ENCODE measurements around the gene TBC1D26. TPM values are rescaled to one million over a fixed set of nuclear protein-coding genes. Genes with fewer than 3 reads are reported as not detected.
A peak's percentile ranks its signal among the peaks of the same experiment; 100 is the strongest.
"Not testable (repeated sequence)": the region's sequence is repeated elsewhere in the genome, so short reads cannot be mapped to it uniquely, and the experiment has no call there.

Gene TBC1D26
- polyA plus RNA-seq (2013, experiment 1 of 2; ENCODE audit: insufficient read length): not detected
- polyA plus RNA-seq (2013, experiment 2 of 2; ENCODE audit: insufficient read length): not detected

DNA sequence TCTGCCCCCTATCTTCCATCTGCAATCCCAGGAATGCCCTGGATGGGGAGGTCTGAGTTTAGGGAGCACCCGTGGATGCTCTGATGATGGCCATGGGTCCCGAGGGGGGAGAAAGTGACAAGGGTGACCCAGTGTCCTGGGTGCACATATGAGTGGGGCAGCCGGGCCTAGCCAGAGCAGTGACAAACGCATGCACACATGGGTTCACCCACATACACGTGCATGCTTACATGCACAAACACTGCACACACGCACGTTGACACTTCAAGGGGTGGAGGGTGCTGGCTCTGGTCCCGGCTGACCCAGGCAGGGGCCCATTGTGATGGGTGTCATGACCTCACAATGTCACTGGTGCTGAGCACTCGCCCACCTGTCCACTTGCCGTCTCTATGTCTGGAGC is at the start of gene TBC1D26:
TSS of gene TBC1D26 (plus strand) at position 384 of the 400 bp plus-strand sequence. CDS start 3,066 bp downstream, outside the sequence.
- DNase-seq: not testable (repeated sequence)

DNA sequence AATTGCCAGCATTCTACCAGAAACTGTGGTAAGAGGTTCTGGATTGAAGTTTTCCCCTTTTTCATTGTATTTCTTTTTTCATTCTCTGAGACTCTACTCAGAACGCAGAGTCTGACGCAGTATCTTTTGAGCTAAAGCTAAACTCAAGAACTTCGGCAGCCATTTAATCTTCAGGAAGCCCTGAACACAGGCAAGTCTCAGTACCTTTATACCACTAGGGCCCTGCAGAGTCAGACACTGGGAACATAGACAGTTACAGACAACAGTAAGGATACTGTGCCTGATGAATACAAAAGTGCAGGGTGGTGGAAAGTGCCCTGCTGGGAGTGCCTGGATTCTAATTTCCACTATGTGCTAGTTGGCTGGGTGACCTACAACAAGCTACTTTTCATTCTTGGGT is 48.9 kb upstream of the TBC1D26 start:
- not testable (repeated sequence) for DNase-seq

DNA sequence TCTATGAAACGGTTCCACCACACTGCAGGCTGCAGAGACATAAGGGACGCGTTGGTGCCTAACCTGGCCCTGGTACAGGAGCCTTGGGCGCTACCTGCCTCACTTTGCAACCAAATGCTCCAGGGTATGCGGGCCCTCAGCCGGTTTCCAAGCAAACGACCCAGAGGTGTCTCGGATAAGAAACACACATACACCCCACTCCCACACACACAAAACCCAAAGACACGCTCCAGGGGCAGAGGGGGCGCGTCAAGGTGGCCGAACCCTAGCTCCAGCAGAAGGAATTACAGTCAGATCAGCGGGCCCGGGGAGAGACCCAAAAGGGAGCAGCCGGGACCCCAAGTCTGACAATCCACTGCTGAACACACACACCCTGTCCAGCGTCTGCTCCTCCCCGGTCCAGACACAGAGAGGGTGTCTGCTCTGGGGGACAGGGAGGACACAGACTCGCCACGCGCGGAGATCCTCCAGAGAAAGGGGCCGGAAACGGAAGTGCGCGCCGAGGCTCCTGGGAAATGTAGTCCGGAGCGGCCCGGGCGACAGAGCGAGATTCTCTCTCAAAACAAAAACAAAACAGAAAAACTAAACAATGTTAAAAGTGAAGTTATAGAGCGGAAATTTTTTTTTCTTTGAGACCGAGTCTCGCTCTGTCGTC is 48.1 kb upstream of the TBC1D26 start, which contains the start of gene TRIM16:
TSS of gene TRIM16 (minus strand) at position 488 of the 655 bp plus-strand sequence. CDS start 32,702 bp downstream, outside the sequence.
- peak; percentile 56 for DNase-seq

DNA sequence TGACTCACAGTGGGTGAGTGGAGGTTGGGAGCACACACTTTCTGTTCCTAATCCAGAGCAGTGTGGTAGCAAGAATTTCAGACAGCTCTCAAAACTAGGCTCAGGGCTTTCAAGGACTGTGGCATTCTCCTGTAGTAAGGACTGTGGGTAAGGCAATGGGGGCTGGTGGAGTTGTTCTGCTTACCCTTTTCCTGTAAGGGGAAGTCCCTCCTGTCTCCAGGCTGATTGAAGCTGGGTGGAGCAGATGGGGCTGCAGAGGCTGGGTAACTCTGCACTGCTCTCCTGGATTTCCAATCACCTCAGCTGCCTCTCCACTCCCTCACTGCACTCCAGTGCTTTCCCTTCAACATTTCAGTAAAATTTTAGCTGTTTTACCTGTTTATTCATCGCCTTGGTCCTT is 44.6 kb upstream of the TBC1D26 start:
- not testable (repeated sequence) for DNase-seq

DNA sequence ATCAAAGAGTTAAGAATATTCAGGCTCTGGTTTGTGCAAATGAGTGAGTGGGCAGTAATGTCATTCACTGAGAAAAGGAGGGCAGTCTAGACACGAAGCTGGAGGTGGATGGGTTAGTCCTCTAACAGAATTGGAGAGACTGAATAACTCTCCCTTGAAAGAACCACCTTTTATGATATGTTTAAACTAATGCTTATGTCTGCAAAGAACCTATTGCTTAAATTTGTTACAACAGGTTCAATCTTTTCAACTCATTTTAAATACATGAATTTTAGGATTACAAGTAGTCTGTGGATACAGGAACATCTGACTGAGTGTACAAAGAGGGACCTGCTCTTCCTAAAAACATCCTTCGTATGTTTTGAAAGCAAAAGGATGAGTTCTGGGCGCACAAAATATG is 33.1 kb upstream of the TBC1D26 start:
- DNase-seq: not testable (repeated sequence)

DNA sequence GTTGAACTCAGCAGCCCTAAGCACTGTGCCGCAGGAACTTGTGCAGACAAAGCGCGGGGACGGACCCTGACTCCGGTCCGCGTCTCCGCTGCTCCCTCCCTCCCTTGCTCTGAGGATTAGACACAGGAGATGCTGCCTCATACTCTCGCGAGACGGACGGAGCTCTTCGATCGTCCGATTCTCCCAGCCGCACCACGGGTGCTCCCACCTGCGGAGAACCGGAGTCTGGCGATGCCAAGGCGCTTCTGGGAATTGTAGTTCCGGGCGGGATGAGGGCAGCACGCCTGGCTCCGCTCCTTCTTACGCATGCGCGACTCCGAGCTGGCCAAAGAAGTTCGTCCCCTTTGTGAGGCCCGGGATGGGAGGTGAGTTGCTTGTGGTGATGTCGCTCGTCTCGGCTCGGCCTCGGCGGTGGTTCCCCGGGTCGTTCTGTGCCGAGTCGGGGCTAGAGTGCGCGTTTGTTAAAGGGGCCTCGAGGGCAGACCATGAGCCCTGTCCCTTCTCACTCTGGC is 32.6 kb upstream of the TBC1D26 start, which contains the start of gene ZNF286A:
TSS of gene ZNF286A (plus strand) at position 340 of the 512 bp plus-strand sequence. CDS start 578 bp downstream, outside the sequence.
- peak; percentile 99 for DNase-seq

DNA sequence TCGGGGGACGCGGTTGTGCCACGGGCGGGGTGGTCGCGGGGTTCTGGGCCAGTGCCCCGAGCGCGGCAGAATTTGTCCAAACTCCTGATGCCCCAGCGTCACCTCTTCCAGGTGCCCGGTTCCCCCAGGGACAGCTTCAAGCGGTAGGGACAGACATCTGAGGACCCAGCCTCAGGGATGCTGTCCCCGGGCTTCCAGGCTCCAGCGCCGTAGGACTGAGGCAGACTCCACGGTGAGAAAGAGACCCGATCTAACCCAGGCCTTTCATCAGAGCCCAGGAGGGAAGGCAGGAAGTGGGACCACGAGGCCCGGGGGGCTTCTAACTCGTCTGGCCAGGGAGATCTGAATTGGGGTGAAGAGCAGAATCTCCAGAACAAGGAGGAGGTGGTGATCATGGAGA is 32.1 kb upstream of the TBC1D26 start:
- DNase-seq: not testable (repeated sequence)

DNA sequence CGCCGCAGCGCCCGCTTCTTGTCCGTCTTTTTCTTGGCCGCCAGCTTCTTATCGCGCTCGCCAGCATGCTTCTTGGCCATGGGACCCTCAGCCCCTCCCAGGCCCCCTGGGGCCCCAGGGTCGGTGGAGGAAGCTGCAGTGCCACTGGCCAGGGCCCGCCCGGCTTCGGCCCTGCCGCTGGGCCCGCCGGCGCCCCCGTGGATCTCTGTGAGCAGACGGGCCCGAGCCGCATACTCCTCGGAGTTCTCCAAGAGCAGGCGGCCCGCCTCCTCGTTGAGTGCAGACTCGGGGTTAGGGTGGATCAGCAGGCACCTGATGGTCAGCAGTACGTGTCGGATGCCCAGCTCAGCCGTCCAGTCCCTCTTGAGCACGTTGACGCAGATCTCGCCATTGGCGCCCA is 27.8 kb upstream of the TBC1D26 start:
- DNase-seq: not testable (repeated sequence)

DNA sequence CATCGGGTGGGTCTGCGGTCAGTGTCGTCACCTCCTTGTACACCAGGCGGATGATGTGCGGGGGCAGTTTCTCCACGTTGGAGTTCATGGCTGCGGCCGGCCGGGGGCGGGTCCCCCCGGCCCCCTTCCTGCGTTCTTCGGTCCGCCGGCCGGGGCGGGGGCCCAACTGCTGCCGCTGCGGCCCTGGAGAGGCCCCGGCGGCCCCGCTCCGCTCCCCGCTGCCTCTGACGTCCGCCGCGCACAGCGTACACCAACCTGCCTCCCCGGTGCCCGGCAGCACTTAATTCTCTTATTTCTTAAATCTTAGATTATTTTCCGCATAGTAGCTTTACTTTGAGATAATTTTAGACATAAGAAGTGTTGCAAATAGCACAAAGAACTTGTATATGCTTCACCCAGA is 27.3 kb upstream of the TBC1D26 start:
- DNase-seq: not testable (repeated sequence)

DNA sequence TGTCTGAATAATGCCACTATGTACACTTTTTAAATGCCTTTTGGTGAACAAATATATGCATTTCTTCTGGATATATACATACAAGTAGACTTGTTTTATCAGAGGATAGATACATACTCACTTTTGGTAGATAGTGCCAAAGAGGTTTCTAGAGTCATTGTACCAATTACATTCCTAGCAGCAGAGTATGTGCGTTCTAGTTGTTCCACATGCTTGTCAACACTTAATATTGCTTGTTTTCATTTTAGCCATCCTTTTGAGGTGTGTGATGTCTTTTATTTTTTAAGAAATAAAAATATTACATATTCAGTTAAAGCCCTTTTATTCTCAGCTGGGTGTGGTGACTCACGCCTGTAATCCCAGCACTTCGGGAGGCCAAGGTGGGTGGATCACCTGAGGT is 23.2 kb upstream of the TBC1D26 start:
- not testable (repeated sequence) for DNase-seq

DNA sequence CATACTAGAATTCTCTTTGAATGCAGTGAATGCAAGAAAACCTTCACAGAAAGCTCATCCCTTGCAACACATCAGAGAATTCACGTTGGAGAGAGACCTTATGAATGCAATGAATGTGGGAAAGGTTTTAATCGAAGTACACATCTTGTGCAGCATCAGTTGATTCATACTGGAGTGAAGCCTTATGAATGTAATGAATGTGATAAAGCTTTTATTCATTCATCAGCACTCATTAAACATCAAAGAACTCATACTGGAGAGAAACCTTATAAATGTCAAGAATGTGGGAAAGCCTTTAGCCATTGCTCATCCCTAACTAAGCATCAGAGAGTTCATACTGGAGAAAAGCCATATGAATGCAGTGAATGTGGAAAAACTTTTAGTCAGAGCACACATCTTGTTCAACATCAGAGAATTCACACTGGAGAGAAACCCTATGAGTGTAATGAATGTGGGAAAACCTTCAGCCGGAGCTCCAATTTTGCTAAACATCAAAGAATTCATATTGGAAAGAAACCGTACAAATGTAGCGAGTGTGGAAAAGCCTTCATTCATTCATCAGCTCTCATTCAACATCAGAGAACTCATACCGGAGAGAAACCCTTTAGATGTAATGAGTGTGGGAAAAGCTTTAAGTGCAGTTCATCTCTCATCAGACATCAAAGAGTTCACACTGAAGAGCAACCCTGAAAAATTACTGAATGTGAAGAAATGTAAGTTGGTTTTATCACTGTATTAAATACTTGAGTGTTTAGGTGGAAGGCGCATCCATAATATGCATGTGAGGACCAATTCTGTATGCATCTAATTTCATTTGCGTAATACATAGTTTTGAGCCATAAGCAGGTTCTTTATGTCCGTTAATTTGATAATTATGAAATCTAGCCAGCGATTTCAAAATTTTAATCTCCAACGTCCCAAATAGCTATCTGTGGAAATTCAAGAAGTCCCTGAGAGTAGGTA is 15.2 kb upstream of the TBC1D26 start:
- not testable (repeated sequence) for DNase-seq

DNA sequence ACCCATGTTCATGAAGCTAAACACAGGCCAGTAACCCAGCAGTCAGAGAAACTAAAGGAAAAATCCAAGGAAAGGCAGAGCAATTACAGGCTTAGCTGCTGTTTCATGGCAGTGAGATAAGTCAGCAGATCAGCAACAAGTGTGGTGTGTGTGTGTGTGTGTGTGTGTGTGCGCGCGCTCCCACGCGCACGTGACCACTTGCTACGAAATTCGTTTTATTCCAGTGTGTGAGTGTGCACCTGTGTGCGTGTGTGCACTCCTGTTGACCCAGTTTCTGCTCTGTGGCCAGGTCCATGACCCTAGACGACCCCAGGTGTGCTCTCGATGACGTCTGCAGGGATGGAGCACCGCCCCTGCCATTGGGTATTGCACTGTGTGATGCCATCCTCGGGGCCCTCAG is 1.5 kb upstream of the TBC1D26 start:
- DNase-seq: not testable (repeated sequence)

DNA sequence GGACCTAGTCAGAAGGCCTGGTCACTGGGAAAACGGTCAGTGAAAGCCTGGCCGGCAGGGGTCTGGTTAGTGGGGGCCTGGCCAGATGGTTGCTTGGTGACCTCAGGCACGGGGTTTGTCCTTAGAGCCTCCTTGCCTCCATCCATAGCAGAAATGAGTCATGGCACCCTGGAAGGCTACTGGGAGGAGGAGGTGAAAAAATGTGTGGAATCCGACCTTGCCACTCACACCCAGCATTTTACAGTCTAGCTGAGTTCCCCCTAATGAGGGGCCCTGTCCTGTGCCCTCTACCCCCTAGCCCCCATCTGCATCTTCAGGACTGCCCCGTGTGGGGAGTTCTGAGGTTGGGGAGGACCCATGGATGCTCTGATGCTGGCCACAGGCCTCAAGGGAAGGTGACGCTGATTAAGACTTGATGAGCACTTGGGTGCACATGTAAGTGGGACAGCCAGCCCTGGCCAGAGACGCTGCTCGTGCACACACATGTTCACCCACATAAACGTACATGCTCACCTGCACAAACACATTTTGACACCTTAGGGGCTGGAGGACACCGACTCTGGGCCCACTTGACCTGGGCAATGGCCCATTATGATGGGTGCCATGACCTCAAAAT is 1.2 kb downstream of the TBC1D26 start:
- not testable (repeated sequence) for DNase-seq

DNA sequence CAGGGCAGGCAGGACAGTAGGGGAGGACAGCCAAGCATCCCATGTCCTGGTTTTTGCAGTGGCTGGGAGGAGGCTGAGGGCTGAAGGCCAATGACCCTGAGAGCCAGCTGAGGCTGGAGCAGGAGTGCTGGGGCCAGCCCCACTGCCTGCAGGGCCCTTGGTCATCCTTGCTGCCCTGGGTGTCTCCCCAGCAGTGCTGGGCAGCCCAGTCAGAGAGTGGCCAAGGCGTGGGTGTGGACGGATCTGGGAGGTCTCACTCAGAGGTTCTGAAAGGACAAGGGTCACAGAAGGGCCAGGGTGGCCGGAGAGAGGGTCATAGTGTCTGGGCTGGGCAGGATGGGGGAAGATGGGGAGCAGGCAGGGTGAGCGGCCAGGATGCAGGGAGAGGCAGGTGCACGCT is 4.5 kb downstream of the TBC1D26 start:
- not testable (repeated sequence) for DNase-seq

DNA sequence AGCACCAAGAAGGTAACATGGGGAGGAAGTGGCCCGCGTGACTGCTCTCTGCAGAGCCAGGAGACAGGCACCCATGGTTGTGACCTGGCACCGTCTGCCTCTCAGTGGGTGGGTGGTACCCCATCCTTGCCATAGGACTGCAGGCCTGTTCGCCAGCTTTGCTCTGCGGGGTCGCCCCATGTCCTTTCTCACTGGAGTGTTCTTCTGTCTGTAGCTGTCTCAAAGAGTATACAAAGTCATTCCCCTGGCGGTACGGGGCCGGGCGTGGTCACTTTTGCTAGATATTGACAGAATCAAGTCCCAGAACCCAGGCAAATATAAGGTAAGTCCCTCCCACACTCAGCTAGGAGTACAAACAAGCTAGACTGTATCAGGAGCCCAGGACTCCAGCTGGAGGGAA is 6.0 kb downstream of the TBC1D26 start:
- no peak for DNase-seq

DNA sequence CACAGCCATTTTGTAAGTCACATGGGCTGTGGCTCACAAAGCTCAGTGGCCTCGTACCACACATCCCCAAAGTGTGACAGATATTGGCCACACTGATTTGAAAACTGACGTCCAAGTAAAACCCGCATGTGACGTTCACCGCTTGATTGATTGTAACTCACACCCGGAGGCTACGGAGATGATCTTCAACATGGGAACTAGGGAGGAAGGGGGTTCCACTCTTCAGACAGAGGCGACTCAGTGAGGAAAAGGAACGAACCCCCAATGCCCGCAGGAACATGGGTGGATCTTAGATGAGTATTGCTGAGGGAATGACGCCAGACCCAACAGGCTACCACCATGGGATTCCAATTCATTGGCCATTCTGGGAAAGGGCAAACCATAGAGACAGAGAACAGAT is 7.2 kb downstream of the TBC1D26 start:
- not testable (repeated sequence) for DNase-seq

DNA sequence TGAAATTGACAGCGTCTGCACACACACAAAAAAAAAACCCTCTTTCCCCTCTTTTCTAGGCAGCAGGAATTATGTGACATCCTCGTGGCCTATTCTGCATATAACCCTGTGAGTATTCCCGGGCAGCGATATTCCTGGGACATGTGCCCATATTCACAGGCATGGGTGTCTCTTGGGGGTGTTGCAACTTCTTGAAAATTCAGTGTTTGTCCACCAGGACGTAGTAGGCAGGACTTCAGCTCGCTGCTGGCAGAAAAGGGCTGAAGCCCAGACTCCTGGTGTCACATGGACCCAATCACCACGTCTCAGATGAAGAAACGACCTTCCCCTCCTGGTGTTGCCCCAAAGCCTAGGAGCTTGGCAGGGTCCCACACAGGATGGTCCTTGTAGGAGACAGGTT is 8.0 kb downstream of the TBC1D26 start:
- DNase-seq: not testable (repeated sequence)

DNA sequence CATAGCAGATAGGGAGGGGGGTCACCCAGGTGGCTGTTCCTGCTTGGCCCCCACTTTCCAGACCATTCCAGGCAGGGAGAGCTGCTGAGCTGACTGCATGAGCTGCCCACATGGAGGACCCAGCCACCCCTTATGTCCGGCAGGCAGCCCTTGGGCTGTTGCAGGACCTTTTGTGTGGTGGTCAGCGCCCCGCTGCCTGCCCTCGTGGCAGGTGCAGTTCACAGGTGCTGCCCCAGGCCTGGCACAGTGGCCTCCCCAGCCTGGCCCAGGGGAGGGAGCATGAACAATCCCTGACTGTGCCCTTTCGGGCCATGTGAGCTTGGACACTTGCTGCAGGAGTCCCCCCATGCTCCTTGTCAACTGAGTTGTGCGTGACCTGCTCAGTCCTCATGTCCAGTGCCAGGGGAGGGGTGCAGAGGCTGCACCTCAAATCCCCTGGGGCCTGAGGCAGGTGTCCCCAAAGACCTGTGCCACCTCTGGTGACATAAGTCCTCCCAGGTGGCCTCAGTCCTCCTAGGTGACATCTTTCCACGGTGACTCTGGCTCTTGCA is 8.6 kb downstream of the TBC1D26 start:
- DNase-seq: no peak

DNA sequence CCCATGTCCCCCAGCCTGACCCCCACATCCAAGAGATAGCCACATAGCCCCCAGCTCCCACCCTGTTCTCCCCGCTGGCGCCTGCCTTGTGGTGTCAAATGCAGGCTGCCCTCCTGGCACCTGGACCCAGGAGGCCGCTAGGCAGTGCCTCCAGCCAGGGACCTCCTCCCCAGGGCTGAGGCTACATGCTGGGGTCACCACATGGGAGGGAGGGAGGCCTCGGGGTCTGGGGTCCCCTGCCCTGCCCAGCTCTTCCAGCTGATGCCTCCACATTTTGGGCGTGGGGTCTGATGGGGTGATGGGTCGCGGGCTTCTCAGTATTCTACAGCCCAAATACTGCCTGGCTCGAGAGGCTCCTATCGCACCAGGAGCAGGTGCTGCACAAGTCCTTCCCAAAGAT is 9.5 kb downstream of the TBC1D26 start:
- no peak for DNase-seq

DNA sequence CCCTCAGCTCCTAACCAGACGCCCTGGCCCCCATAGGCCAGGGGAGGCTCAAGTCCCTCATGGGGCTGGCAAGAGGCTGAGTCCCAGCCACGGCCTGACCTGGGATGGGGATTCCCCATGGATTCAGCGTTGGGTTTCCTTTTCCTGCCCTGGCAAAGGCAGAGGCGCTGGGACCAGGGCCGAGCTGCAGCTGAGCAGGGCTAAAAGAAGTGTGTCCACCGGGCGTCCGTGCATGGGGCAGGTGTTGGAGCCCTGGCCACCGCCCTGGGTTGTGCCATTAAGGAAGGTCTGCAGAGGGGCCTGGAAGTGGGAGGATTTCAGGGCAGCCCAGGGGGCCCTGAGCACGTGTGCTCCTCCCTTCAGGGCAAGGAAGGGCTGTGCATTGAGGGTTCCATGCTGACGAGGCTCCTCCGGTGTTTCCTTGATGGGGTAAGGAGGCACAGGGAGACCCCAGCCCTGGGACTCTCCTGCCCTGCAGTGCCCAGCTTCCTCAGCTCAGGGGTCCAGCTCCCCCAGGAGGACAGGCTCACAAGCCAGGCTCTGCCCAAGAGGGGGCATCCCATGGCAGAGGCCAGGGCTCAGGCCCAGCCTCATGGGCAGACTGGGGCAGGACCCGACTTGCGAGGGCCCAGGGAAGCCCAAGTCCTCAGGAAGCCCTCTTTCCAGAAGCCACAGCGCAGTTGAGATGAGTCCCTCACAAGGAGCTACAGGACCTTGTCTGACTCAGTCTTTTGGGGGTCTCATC is 10.1 kb downstream of the TBC1D26 start:
- DNase-seq: no peak

DNA sequence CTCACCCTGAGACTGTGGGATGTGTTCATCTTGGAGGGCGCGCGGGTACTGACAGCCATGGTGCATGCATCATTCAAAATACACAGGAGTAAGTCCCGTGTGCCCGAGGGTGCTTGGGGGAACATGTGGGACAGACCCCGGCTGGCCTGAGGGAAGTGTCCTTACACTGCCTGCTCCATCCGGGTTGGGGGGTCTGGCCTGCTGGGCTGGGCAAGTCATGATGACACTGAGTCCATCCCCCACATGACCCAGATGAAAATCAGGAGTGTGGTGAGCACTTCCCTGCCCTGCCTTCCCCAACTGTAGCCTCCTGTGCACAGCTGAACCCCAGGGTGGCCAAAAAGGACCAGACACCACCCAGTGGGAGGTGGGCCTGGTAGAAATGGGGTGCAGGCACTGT is 10.8 kb downstream of the TBC1D26 start:
- DNase-seq: no peak
